ENCODE data around the gene EN1.

Gene EN1

GRCh38 chr2:118816669-118817068 is 30.8 kb downstream of the EN1 start:
- CTCF ChIA-PET = no interaction called here
- no peak for DNase-seq (ENCODE audit: low read depth, low spot score)
- POLR2A ChIA-PET = no interaction called here
- H3K4me3 ChIP-seq (ENCODE audit: low read depth, low read length) = no peak overlapping the region
- TF ChIP-seq CTCF (IDR thresholded peaks at IDR 0.05; ENCODE audit: insufficient read depth, low read length, missing control alignments) = no peak

- DNase-seq (ENCODE audit: low read depth, low spot score) = no peak
- no peak overlapping the region for H3K4me3 ChIP-seq (ENCODE audit: low read depth, low read length)
- ChIA-PET CTCF (no interaction called here), POLR2A (interaction anchor here (0.6 kb wide), 1 partner anchor 20 kb away, joined by 3 read pairs; no protein-coding TSS in a partner anchor)
- TF ChIP-seq CTCF (IDR thresholded peaks at IDR 0.05; ENCODE audit: insufficient read depth, low read length, missing control alignments) = no peak
Observed at GRCh38 chr2:118815731-118816130, 31.7 kb downstream of the EN1 start.

- no peak overlapping the region for H3K4me3 ChIP-seq (ENCODE audit: low read depth, low read length)
- no peak for TF ChIP-seq CTCF (IDR thresholded peaks at IDR 0.05; ENCODE audit: insufficient read depth, low read length, missing control alignments)
- CTCF ChIA-PET = interaction anchor here (1.3 kb wide), 1 partner anchor 8 kb away, joined by 3 read pairs; no protein-coding TSS in a partner anchor
- no peak for DNase-seq (ENCODE audit: low read depth, low spot score)
- POLR2A ChIA-PET = interaction anchor here (0.6 kb wide), 1 partner anchor 20 kb away, joined by 3 read pairs; no protein-coding TSS in a partner anchor
Observed at GRCh38 chr2:118815314-118815713, 32.1 kb downstream of the EN1 start.

- POLR2A ChIA-PET = interaction anchor here (0.6 kb wide), 1 partner anchor 24 kb away, joined by 3 read pairs; no protein-coding TSS in a partner anchor
- TF ChIP-seq CTCF (IDR thresholded peaks at IDR 0.05; ENCODE audit: insufficient read depth, low read length, missing control alignments) = no peak
- no peak for DNase-seq (ENCODE audit: low read depth, low spot score)
- no peak overlapping the region for H3K4me3 ChIP-seq (ENCODE audit: low read depth, low read length)
- CTCF ChIA-PET = interaction anchor here (1.3 kb wide), 1 partner anchor 9 kb away, joined by 3 read pairs; no protein-coding TSS in a partner anchor
Observed at GRCh38 chr2:118814368-118814767, 33.1 kb downstream of the EN1 start.

GRCh38 chr2:118813601-118814339 is 33.7 kb downstream of the EN1 start:
- ChIA-PET POLR2A (interaction anchor here (0.6 kb wide), 1 partner anchor 25 kb away, joined by 3 read pairs; no protein-coding TSS in a partner anchor), CTCF (no interaction called here)
- DNase-seq (ENCODE audit: low read depth, low spot score) = no peak
- no peak overlapping the region for H3K4me3 ChIP-seq (ENCODE audit: low read depth, low read length)
- no peak for TF ChIP-seq CTCF (IDR thresholded peaks at IDR 0.05; ENCODE audit: insufficient read depth, low read length, missing control alignments)

GRCh38 chr2:118813111-118813510 is 34.3 kb downstream of the EN1 start:
- CTCF ChIA-PET = no interaction called here
- no peak for TF ChIP-seq CTCF (IDR thresholded peaks at IDR 0.05; ENCODE audit: insufficient read depth, low read length, missing control alignments)
- H3K4me3 ChIP-seq (ENCODE audit: low read depth, low read length) = no peak overlapping the region
- DNase-seq (ENCODE audit: low read depth, low spot score) = no peak
- POLR2A ChIA-PET = no interaction called here
